ENCODE data around the gene MICAL3. TPM values are rescaled to one million over a fixed set of nuclear protein-coding genes. Genes with fewer than 3 reads are reported as not detected.

Gene MICAL3
- total and polyA plus RNA-seq, 7 donors = 9.6 to 94.2 (median 35.0) TPM

DNA sequence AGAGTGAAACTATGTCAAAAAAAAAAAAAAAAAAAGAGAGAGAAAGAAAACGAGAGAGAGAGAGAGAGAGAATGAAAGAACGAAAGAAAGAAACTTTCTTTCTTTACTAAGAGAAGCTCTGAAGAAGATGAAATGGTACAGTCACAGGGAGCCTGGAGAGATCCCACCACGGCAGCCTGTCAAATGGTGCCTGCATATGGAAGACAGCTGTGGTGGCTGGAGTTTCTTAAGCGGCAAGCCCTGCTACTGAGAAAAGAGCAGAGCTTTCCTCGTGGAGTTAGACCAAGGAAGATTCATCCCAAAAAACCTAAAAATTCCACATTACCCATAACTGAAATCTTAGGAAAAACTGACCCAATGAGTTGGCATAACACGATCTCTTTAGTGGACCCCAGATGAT lies 66.7 kb downstream of the MICAL3 start:
- intact Hi-C loops (cut with DNase I) = no loop called here
- Histone ChIP-seq H3K36me3 (no peaks in the 10 kb centered on the region), H3K27me3 (no peaks in the 10 kb centered on the region), H3K4me1 (peaks cover 0 to 58% (median 33%) of the 10 kb centered on the region in 4 donors), H3K9me3 (no peaks in the 10 kb centered on the region), H3K4me3 (no peak overlapping the region), H3K27ac (peak overlapping the region in 1 of 4 donors; percentile 15)
- WGBS, 2 donors = 71 to 86% methylated on average over 6 of the region's 6 CpGs
- DNase-seq = peak; percentile 55
- TF ChIP-seq, protein P1, sequence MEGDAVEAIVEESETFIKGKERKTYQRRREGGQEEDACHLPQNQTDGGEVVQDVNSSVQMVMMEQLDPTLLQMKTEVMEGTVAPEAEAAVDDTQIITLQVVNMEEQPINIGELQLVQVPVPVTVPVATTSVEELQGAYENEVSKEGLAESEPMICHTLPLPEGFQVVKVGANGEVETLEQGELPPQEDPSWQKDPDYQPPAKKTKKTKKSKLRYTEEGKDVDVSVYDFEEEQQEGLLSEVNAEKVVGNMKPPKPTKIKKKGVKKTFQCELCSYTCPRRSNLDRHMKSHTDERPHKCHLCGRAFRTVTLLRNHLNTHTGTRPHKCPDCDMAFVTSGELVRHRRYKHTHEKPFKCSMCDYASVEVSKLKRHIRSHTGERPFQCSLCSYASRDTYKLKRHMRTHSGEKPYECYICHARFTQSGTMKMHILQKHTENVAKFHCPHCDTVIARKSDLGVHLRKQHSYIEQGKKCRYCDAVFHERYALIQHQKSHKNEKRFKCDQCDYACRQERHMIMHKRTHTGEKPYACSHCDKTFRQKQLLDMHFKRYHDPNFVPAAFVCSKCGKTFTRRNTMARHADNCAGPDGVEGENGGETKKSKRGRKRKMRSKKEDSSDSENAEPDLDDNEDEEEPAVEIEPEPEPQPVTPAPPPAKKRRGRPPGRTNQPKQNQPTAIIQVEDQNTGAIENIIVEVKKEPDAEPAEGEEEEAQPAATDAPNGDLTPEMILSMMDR (IDR thresholded peaks at IDR 0.05) = no peak
- TF ChIP-seq POLR2AphosphoS5 (IDR thresholded peaks at IDR 0.05) (no peak), POLR2A (IDR thresholded peaks at IDR 0.05) (no peak), EP300 (IDR thresholded peaks at IDR 0.05) (no peak)

DNA sequence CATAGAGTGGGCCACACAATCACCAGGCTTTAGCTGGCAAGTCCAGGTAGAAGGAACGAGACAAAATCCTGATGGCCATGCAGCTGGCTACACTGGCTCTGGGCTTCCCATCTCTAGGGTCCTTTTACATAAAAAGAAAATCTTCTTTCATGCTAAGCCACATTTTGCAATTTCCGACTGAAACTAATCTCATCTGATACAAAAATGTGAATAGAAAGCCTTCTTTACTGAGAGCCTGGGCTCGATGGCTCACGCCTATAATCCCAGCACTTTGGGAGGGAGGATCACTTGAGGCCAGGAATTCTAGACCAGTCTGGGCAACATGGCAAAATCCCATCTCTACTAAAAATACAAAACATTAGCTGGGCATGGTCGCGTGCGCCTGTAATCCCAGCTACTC lies 67.2 kb downstream of the MICAL3 start:
- WGBS, 2 donors = 82 to 85% methylated on average over 7 of the region's 7 CpGs
- TF ChIP-seq, protein P1 (IDR thresholded peaks at IDR 0.05) = no peak
- no peaks in the 10 kb centered on the region for H3K36me3 ChIP-seq

DNA sequence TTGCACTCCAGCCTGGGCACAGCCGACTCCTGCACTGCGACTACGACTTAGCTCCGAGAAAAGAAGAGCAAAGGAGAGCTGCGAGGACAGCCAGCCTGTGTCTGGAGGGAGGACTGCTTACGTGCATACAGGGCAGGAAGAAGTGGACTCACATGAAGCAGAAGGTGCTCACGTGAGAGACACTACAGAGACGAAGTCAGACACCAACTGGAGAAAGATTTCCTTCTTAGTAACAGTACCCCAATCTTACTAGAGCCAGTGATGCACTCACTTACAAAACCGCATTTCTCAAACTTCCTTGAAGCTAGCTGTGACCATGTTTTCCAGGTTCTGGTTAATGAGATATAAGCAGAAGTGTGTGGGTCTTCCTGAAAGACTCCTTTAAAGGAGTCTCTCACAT lies 67.7 kb downstream of the MICAL3 start:
- no peaks in the 10 kb centered on the region for H3K36me3 ChIP-seq
- intact Hi-C loops (cut with DNase I) = no loop called here
- peak; percentile 48 for DNase-seq
- no peak for TF ChIP-seq POLR2A (IDR thresholded peaks at IDR 0.05)
- no peak for TF ChIP-seq EP300 (IDR thresholded peaks at IDR 0.05)
- no peak for TF ChIP-seq POLR2AphosphoS5 (IDR thresholded peaks at IDR 0.05)
- TF ChIP-seq, protein P1 (IDR thresholded peaks at IDR 0.05) = no peak
- peak overlapping the region in 1 of 4 donors; percentile 37 for H3K27ac ChIP-seq
- WGBS, 2 donors = 85 to 95% methylated on average over 9 of the region's 9 CpGs
- H3K4me1 ChIP-seq = peaks cover 0 to 58% (median 36%) of the 10 kb centered on the region in 4 donors
- H3K27me3 ChIP-seq = no peaks in the 10 kb centered on the region
- H3K4me3 ChIP-seq = no peak overlapping the region
- no peaks in the 10 kb centered on the region for H3K9me3 ChIP-seq

More for the DNA sequence above, 67.2 kb downstream of the MICAL3 start:
- Histone ChIP-seq H3K9me3 (no peaks in the 10 kb centered on the region), H3K27me3 (no peaks in the 10 kb centered on the region), H3K4me3 (no peak overlapping the region), H3K27ac (no peak overlapping the region), H3K4me1 (peaks cover 0 to 58% (median 36%) of the 10 kb centered on the region in 4 donors)
- DNase-seq = peak; percentile 20
- intact Hi-C loops (cut with DNase I) = no loop called here

DNA sequence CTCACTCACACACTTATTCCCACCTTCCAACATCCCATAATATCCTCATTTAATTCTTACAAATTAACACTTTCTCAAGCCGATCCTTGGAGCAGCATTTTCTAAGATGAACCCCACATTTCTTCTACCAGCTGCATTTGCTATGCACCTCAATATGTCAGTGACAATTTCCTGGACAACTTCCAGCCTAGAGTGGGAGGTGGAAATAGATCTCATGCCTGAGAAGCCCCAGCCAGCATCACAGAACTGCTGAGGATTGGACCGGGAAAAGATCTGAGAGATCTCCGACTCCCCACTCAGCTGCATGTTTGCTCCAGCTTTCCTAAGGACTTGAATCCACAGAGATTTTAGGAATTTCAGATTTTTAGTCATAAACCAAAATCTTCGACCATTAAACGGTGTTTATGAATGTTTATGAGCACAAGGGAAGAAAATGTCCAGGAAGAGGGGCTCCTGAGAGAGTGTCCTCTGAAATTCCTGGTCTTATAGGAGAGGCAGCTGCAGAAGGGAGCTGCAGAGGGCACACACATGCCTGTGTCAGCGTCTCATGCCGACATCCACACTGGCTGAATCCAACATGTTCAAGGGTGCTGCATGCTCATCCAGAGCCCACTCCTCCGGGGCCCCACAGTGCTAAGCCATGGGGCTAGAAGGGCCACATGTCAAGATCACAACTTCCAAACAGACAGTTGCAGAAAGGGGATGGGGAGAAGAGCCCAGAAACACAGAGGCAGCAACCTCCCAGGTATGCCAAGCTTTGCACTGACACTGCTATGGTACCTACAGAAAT lies 68.6 kb downstream of the MICAL3 start:
- peaks cover 0 to 60% (median 42%) of the 10 kb centered on the region in 4 donors for H3K4me1 ChIP-seq
- no peak overlapping the region for H3K4me3 ChIP-seq
- TF ChIP-seq, protein P1 (IDR thresholded peaks at IDR 0.05) = no peak
- TF ChIP-seq POLR2A (IDR thresholded peaks at IDR 0.05) = no peak
- TF ChIP-seq POLR2AphosphoS5 (IDR thresholded peaks at IDR 0.05) = no peak
- TF ChIP-seq EP300 (IDR thresholded peaks at IDR 0.05) = no peak
- H3K27me3 ChIP-seq = no peaks in the 10 kb centered on the region
- H3K36me3 ChIP-seq = no peaks in the 10 kb centered on the region
- no peaks in the 10 kb centered on the region for H3K9me3 ChIP-seq
- peak; percentile 56 for DNase-seq
- intact Hi-C loops (cut with DNase I) = no loop called here
- H3K27ac ChIP-seq = peak overlapping the region in 3 of 4 donors; percentile 28 to 37 (median 30)
- 70 to 79% methylated on average over 8 of the region's 8 CpGs for WGBS, 2 donors
